Middle frontal gyrus (tissue), 1 donor: ENCODE data around the gene ELMOD1.

ENCODE experiments used
- DNase-seq: peaks from one replicate; pipeline ENCODE4 v3.0.0-alpha.2; 2015; ENCODE audit warnings: low spot score; ENCODE audit errors: extremely low spot score

ELMOD1 gene

DNA sequence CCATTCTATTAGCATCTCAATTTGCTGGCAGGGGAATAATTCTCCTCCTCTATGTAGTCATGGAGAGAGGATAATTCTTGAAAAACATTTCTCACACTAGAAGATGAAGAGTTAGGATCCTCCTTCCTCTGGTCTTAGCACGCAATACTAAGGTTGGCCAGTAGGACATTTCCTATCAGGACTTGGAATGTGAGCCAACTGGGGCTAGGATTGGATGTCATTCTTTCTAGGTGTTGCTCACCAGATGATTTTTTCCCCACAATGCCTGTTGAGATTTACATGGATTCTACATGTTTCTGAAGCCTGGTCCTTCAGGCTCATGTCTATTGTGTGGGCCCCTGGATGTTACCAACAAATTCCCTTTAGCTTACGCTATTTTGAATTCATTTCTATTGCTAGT is 92.9 kb downstream of the ELMOD1 start:
- no peak for DNase-seq

DNA sequence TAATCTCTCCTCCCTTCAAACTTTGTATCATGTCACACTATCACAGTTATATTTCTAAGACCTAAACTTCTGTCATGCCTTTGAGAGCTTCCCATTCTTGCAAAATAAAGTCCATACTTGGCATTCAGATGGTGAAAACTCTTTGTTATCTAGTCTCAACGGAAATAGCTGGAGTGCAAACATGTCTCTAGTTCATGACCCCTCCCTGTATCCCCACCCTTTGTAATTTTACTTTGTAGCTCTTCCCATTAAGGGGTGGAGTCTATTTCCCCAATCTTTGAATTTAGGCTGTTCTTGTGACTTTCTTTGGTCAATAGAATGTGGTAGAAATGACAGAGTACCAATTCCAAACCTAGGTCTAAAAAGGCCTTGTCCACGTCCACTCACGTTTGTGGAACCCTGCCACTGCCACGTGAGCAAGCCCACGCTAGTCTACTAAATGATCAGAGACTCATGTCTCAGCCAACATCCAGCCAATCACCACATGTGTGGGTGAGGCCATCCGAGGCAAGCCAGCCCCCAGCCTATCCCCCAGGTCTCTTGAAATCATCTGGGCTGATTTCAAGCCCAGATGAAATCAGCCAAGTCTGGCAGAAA is 97.5 kb downstream of the ELMOD1 start:
- DNase-seq = no peak

DNA sequence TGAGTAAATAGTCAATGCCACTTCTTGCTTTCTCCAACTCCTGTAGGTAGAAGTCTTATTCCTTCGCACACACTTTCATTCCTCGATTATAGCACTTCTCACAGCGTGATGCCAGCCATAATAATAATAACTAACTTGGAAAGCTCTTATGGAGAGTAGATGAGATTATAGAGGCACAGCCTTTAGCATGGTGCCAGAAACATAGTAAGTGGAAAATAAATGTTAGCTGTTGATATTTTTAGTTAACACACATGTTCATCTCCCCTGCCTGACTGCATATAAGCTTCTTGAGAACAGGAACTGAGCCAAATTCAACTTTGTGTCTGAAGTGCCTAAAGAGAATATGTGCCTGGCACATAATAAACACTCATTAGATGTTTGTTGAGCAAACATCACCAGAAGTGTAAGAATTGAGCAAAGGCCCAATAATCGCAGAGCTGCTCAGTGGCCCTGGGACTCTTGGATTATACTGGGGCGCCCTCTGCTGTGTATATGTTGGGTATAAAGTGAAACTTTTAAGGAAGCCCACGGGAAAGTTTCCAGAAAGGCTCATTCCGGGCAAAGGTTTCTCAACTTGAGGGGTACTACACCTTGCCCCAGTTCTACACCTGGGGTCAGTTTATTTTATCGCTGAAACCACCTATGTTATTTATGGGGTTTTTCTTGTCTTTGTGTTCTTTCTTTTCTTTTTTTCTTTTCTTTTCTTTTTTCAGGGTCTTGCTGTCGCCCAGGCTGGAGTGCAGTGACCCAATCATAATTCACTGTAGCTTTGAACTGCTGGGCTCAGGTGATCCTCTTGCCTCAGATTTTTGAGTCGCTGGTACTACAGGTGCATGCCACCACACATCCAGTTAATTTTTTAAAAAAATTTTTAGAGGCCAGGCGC is 98.6 kb downstream of the ELMOD1 start:
- DNase-seq = peak; percentile 61

DNA sequence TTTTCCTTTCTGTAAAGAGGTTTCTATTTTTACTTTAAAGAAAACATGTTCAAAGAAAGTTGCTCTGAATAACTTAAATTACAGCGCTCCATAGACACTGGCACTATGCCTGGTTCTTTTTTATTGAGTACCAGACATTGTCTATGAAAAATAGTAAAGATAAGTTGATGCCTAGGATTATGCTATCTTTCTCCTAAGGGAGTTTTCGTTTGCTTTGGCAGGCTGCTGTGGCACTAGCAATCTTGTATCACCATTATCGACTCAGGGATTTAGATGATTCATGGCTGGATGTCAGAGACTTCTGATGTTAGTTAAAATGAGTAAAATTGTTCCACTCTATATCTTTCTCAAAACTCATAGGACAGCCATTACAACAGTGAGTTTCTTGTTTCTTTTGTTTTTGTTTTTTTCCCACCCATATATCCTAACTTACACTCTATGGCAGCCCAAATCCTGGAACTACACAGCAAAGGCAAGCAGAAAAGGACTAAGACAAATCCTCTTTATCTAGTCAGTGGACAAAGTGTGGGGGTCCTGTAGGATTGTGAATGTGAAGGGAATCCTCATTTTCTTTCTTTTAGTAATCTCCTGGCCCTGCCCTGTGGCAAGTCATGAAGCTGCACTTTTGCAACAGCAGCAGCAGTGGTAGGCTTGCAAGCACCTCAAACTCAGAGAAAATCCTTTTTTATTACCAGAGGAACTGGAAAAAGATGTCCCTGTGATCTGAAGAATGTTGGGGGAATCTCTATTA is 100.2 kb downstream of the ELMOD1 start:
- no peak for DNase-seq

DNA sequence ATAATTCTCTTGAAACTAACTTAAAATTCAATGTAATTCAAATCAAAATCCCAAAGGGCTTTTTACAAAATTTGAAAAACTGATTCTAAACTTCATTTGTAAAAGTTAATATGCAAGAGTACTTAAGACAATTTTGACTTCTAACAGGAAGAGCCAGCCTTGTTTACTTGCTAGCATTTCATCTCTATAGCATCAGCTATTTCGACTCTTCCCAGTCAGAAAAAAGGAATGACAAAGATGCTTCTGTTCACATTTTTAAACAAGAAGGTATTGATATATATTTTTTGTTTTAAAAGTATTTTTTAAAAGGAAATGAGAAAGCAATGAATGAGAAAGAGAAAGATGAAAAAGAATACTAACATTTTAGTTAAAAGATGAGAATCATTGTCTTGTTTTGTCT is 104.5 kb downstream of the ELMOD1 start:
- no peak for DNase-seq

DNA sequence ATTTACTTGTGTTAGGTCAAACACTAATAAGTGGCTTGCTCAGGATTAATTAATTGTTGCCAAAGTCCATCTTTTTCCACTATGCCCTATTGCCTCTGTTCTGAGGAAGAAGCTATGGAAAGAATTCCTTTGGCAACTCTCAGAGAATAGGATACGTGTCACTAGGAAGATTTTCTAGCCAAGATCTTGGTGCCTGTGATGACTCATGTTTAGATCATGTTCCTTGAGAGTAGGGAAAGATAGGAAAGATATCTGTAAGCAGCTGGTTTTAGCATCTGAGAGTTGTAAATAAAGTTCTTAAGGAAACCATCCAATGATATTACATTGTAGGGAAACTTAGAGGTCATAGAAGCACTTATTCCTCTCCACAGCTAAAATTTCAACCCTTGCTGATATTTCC is 105.2 kb downstream of the ELMOD1 start:
- DNase-seq = no peak

DNA sequence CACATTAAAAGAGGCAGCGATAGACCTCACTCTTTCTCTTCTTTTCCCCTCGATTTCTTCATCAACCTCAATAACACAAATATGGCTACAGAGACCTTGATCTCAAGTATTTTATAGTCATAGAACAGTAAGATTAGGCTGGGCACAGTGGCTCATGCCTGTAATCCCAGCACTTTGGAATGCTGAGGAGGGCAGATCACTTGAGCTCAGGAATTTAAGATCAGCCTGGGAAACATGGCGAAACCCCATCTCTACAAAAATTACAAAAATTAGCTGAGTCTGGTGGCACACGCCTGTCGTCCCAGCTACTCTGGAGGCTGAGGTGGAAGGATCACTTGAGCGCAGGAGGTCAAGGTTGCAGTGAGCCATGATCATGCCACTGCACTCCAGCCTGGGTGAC is 106.3 kb downstream of the ELMOD1 start:
- no peak for DNase-seq

DNA sequence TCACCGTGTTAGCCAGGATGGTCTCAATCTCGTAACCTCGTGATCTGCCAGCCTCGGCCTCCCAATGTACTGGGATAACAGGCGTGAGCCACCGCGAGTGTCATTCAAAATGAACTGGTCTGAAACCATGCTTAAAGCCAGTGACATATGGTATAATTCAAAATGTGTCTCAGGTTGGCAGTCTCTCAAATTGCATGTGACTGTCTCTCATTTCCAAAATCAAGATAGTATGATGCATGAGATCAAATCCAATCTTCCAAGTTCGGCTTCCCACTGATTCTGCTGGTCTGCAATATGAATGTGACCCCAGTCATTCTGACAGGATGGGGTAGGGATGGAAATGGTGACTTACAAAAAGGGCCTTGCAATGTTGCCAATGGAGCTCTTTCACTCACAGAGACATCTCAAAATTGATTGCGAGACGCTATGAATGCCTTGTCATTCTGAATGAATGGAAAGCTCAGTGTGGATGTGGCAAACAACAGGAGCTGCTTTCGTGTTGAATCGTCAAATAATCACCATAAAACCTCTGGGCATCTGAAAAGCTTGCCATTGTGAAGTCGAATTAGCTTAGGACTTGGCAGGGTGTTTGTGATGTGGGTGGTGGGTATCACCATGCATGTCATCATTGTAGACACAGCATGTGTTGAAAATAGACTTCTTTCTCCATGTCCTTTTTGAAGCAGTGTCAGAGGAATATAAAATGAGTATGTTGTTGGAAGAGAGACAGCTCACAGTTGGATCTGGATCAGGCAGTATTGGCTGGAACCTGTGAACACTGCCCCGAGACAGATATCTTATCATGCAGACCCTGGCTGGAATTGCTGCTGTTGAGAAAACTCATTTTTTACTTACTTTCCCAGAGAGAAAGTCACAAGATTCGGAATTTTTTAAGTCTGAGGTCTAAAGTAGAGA is 108.7 kb downstream of the ELMOD1 start:
- DNase-seq = no peak

DNA sequence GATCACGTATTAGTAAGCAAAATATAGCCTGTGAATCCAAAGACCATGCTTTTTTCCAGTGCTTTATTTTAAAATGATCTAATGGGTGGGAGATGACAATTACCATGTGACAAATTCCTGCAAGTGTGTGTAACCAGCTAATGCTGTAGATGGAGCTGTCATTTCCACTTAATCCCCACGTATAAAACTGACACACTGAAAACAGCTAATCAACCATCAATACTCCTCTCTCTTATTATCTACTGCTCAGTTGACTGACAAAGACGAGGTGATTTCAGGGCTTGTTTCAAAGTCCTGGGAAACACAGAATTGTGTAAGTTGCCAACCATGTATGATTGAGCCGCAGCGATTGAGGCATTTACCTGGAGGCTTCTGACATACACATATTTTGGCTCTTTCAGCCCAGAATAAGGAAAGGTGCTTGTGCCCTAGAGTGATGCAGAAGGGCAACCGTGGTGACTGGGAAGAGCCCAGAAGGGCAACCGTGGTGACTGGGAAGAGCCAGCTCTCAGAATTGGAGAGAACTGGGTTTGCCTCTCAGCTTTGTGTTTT is 111.2 kb downstream of the ELMOD1 start:
- DNase-seq = no peak

DNA sequence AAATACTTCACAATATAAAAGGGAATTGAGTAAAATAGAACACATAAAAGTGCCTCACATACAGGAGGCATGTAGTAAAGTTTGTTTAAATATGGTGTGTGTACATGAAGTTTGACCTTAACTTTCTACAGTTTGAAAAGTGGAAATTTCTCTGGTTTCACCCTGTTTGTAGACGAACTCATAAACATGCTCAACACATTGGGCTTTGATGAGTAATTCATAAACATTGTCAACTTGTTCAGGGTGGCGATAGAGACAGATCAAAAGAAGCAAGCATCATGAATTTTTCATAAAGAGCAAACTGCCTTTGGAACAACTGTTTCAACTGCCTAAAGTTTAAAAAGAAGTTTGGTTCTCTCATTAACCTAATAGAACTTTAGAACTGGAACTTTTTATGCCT is 111.8 kb downstream of the ELMOD1 start:
- DNase-seq = no peak

DNA sequence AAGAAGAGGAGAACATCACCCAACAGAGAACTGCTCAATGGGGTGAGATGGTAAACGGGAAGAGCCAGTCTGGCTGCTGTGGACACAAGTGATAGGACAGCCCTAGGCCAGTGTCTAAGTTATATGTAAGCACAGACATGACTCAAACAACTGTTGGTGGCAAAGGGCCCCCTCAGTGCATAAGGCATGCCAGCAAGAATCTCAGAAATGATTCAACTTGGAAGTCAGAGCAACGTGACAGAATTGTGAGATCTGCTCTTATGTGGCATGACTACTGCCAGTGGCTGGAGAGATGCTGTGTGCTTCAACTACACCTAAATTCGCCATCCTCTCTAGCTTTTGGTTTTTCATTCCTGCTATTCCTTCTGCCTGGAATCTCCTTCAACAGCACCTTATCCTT is 113.5 kb downstream of the ELMOD1 start:
- DNase-seq = no peak

DNA sequence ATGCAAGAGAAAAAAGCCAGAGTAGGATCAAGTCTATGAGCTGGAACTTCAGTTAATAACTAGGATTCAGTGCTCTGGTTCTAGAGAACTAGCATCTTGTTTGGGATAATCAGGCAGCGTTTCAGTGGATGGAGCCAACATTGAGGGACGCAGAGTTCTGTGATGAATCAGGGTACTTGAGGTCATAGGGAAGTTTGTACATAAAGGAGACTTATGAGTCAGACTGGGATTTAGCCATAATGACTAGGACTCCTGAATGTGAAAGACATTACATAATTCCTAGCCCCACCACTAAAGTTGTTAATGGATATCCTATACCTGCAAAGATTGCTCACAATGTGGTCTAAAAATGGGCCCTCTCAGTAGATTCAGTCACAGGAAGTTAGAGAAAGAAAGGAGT is 114.1 kb downstream of the ELMOD1 start:
- DNase-seq = no peak

DNA sequence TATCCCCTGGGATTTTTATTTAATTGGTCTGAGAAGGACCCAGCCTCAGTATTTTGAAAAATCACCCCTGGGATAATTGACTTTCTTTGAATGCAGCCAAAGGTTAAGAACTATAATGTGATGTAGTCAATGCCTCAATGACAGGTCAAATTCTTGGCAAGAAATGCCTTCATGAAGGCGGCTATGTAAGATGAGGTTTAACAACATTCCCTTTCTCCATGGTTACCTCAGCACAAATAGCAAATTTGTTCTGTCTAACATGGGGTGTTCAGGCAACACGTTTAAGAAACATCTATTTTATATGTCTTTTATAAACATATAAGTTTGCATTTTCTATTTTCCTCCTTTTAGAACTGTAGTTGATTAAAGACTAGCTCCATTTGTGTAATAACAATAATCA is 115.6 kb downstream of the ELMOD1 start:
- no peak for DNase-seq

DNA sequence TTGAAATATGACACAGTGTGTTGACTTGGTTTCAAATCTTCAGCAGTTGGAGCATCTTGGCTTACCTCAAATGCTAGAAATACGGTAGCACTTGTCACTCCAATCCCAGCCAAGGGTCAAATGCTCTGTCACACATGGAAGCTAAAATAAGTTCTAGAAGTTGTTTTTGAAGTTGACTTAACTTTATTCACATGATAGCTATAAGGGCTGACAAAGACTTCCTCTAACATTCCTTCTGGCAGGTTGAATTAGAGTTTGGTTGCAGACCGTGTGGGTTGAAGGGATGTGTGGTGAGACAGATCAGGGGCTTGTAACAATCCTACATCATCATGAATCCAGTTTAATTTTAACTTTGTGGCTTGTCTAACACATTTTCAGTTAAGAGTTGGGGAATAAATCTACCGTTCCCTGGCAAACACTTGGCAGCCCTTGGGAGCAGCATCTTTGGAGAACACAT is 116.3 kb downstream of the ELMOD1 start:
- no peak for DNase-seq

DNA sequence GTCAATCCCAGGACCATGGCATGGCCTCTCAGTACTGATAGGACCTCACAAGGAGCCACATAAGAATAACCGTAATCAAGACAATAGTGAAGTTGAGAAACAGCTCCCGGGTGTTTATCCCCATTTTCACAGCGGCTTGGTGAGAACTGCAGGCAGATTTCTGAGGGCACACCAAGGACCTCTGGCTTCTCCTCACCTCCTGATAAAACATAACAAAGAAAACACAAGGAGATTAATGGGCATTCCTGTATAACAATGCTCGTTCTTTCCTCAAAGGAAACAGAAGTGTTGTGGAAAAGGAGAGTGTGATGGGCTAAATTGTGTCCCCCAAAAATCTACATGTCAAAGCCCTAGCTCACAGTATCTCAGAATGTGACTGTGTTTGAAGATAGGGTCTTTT is 116.9 kb downstream of the ELMOD1 start:
- no peak for DNase-seq

DNA sequence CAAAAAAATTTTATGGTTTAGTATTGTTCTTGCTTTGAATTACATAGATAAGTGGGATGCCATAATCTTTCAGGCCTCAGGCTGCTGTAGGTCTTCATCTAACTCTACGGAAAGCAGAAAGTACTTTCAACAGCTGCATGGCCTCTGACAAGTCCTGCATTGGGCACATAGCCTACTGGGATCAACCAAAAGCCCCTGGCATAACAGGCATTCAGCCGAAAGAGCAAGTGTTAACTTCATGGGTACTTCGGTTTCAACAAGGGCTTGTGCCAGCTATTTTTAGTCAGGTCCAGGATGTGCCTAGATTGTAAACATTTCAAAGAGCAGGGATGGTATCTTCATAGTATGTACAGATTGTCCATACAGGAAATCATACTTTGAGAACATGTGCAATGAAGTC is 117.8 kb downstream of the ELMOD1 start:
- no peak for DNase-seq

DNA sequence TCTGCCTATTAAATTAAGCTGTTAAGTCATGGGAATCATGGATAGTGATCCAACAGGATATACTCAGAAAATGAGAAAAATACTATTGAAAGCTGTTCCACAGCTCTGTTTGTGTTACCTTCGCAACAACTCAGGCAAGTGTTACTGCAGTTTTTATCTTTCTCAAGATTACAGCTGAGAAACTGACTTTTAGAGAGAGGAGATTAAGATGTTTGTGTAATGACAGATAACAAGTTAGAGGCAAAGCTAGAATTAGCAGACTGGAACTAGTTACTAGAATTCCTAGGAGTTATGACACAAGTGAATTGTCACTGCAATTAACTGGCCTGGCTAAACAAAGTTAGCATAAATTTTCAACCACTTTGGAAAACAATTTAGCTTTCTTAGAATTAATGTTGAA is 119.4 kb downstream of the ELMOD1 start:
- DNase-seq = no peak

DNA sequence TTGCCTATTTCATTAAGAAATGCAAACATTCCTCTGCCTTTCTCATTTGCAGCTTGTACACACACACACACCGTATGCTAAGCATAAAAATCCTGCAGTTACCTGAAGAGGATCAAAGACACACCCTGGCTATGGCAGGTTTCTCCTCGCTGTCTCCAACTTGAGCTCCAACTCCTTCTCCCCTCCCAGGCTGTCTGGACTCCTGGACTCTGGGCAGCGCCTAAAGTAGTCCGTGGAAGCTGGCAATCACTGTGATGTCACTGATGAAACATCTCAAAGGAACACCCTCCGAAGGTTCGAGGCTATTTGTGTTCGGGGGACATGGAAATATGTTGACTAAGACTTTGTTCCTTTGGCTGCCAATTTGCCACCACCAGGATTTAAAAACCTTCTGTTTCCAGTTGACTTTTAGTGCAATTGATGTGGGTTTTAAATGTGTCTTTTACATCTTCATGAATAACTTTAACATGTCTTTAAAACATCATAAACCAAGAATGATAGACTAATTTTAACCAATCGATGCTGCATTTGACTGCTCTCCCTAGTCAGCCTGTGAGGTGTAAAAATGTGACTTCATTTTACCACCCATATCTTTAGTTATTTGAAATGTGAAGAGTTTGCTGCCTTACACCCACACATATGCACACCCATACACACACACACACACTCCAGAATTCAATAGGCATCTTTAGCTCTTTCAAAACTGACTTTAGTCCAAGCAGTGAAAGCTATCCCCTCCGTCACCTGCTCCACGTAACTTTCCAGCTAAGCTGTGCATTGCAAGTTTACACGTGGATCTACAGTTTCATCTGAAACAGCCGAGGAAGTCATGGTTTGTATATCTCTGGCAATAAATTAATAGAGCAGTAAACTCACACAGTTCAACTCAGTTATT is 121.2 kb downstream of the ELMOD1 start, which contains the start of gene SLN:
SLN (minus strand) TSS at position 196 of the 895 bp plus-strand sequence.
- DNase-seq = no peak

DNA sequence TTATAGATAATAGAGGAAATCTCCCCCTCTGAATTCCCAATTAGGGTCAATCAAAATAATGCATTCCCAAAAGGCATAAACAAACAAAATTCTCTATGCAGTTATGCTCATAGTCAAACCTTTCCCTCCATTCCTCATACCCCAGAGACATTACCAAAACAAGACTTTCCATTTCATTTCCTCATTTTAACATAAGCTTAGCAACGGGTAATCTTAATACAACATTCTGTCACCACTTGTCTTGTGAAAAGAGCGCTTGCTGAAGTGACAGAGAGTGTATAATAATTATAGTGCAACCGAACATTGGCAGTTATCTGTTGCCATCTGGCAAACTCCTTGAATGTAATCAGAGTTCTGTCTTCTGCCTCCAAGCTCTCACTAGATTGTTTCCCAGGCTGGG is 122.1 kb downstream of the ELMOD1 start:
- no peak for DNase-seq
